SJCRH30 (cell line): ENCODE data around the gene KCNJ10. TPM values are rescaled to one million over a fixed set of nuclear protein-coding genes. Genes with fewer than 3 reads are reported as not detected.
A peak's percentile ranks its signal among the peaks of the same experiment; 100 is the strongest.

Experiments
- DNase-seq, 2 experiments: peaks; one replicate each; pipeline ENCODE4 v3.0.0-alpha.2; 2015 to 2020
- H3K27ac ChIP-seq: fragments of 250-450 bp; sonication (Bioruptor Pico); 2 replicates; pipeline ENCODE4 v1.5.1; 2020; ENCODE audit warnings: mild to moderate bottlenecking, moderate library complexity
- H3K27me3 ChIP-seq: fragments of 250-450 bp; sonication (Bioruptor Pico); 2 replicates; pipeline ENCODE4 v1.5.1; 2020; ENCODE audit warnings: mild to moderate bottlenecking, moderate library complexity
- H3K36me3 ChIP-seq: fragments of 250-450 bp; sonication (Bioruptor Pico); 2 replicates; pipeline ENCODE4 v1.5.1; 2020; ENCODE audit warnings: mild to moderate bottlenecking, moderate library complexity
- H3K4me1 ChIP-seq: fragments of 250-450 bp; sonication (Bioruptor Pico); 2 replicates; pipeline ENCODE4 v1.5.1; 2020; ENCODE audit warnings: mild to moderate bottlenecking, moderate library complexity
- H3K4me3 ChIP-seq: fragments of 250-450 bp; sonication (Bioruptor Pico); 2 replicates; pipeline ENCODE4 v1.5.1; 2020; ENCODE audit warnings: mild to moderate bottlenecking, moderate library complexity
- H3K9me3 ChIP-seq: fragments of 250-450 bp; sonication (Bioruptor Pico); replicated peaks from 2 replicates; pipeline ENCODE4 v1.5.1; 2020; ENCODE audit warnings: mild to moderate bottlenecking, moderate library complexity
- total RNA-seq: library from RNA; depleted of rRNA; stranded (reverse); fragments of >200 nt; shearing (Covaris generic); gene quantifications from 2 replicates; pipeline ENCODE4 v1.2.3, GENCODE V29; 2014

The KCNJ10 gene
- total RNA-seq, 1 experiment from 2014 or later: 0.14 TPM

GRCh38 chr1:159994896-159995295 lies 75.1 kb downstream of the KCNJ10 start:
- Histone ChIP-seq H3K4me1 (no peaks in the 10 kb centered on the region), H3K27me3 (peaks cover 2% of the 10 kb centered on the region; the same call in 1 of the 2 replicates), H3K9me3 (0 out of 2 replicates have a peak, but pooled peaks cover 2% of the 10 kb centered on the region), H3K36me3 (no peaks in the 10 kb centered on the region), H3K27ac (no peak overlapping the region), H3K4me3 (no peak overlapping the region)
- DNase-seq: no peak

GRCh38 chr1:159993911-159994310 lies 76.0 kb downstream of the KCNJ10 start:
- H3K4me3 ChIP-seq: no peak overlapping the region
- H3K27me3 ChIP-seq: no peaks in the 10 kb centered on the region; the same call in 1 of the 2 replicates
- 0 out of 2 replicates have a peak, but pooled peaks cover 2% of the 10 kb centered on the region for H3K9me3 ChIP-seq
- no peaks in the 10 kb centered on the region for H3K4me1 ChIP-seq
- H3K27ac ChIP-seq: no peak overlapping the region
- no peaks in the 10 kb centered on the region for H3K36me3 ChIP-seq
- DNase-seq: no peak

- Histone ChIP-seq H3K4me3 (no peak overlapping the region), H3K36me3 (no peaks in the 10 kb centered on the region), H3K4me1 (no peaks in the 10 kb centered on the region), H3K9me3 (0 out of 2 replicates have a peak, but pooled peaks cover 2% of the 10 kb centered on the region), H3K27ac (no peak overlapping the region), H3K27me3 (no peaks in the 10 kb centered on the region; the same call in 1 of the 2 replicates)
- DNase-seq: no peak
Measured at GRCh38 chr1:159992161-159992560, 77.8 kb downstream of the KCNJ10 start.

- no peaks in the 10 kb centered on the region for H3K4me1 ChIP-seq
- H3K27me3 ChIP-seq: no peaks in the 10 kb centered on the region; the same call in 1 of the 2 replicates
- 0 out of 2 replicates have a peak, but pooled peaks cover 2% of the 10 kb centered on the region for H3K9me3 ChIP-seq
- no peak overlapping the region for H3K27ac ChIP-seq
- H3K36me3 ChIP-seq: no peaks in the 10 kb centered on the region
- H3K4me3 ChIP-seq: no peak overlapping the region
- DNase-seq: peak in 1 of 2 experiments; percentile 5
Measured at GRCh38 chr1:159991513-159991912, 78.4 kb downstream of the KCNJ10 start.

GRCh38 chr1:159990005-159990404 lies 80.0 kb downstream of the KCNJ10 start:
- no peaks in the 10 kb centered on the region; the same call in none of the 2 replicates for H3K27me3 ChIP-seq
- no peak for DNase-seq
- no peak overlapping the region for H3K27ac ChIP-seq

GRCh38 chr1:159989581-159989980 lies 80.4 kb downstream of the KCNJ10 start:
- H3K27me3 ChIP-seq: no peaks in the 10 kb centered on the region; the same call in none of the 2 replicates
- no peak for DNase-seq

More at GRCh38 chr1:159990005-159990404, 80.0 kb downstream of the KCNJ10 start:
- Histone ChIP-seq H3K4me1 (no peaks in the 10 kb centered on the region), H3K4me3 (no peak overlapping the region), H3K9me3 (0 out of 2 replicates have a peak, but pooled peaks cover 2% of the 10 kb centered on the region), H3K36me3 (no peaks in the 10 kb centered on the region)

GRCh38 chr1:159988006-159988405 lies 82.0 kb downstream of the KCNJ10 start:
- Histone ChIP-seq H3K27ac (no peak overlapping the region), H3K4me3 (no peak overlapping the region), H3K27me3 (no peaks in the 10 kb centered on the region; the same call in none of the 2 replicates), H3K36me3 (no peaks in the 10 kb centered on the region), H3K4me1 (no peaks in the 10 kb centered on the region), H3K9me3 (0 out of 2 replicates have a peak, but pooled peaks cover 2% of the 10 kb centered on the region)
- no peak for DNase-seq

More at GRCh38 chr1:159989581-159989980, 80.4 kb downstream of the KCNJ10 start:
- H3K27ac ChIP-seq: no peak overlapping the region
- H3K36me3 ChIP-seq: no peaks in the 10 kb centered on the region
- H3K4me1 ChIP-seq: no peaks in the 10 kb centered on the region
- 0 out of 2 replicates have a peak, but pooled peaks cover 2% of the 10 kb centered on the region for H3K9me3 ChIP-seq
- H3K4me3 ChIP-seq: no peak overlapping the region

GRCh38 chr1:159987186-159987585 lies 82.8 kb downstream of the KCNJ10 start:
- H3K27ac ChIP-seq: no peak overlapping the region
- no peak for DNase-seq
- H3K36me3 ChIP-seq: no peaks in the 10 kb centered on the region
- H3K4me1 ChIP-seq: no peaks in the 10 kb centered on the region
- H3K4me3 ChIP-seq: no peak overlapping the region
- H3K9me3 ChIP-seq: 0 out of 2 replicates have a peak, but pooled peaks cover 2% of the 10 kb centered on the region
- peaks cover 4% of the 10 kb centered on the region for H3K27me3 ChIP-seq

GRCh38 chr1:159986531-159986930 lies 83.4 kb downstream of the KCNJ10 start:
- DNase-seq: no peak
- Histone ChIP-seq H3K36me3 (no peaks in the 10 kb centered on the region), H3K4me1 (no peaks in the 10 kb centered on the region), H3K27ac (no peak overlapping the region), H3K9me3 (0 out of 2 replicates have a peak, but pooled peaks cover under 1% of the 10 kb centered on the region), H3K27me3 (peaks cover 4% of the 10 kb centered on the region), H3K4me3 (no peak overlapping the region)

GRCh38 chr1:159986093-159986492 lies 83.9 kb downstream of the KCNJ10 start:
- no peak overlapping the region for H3K4me3 ChIP-seq
- no peaks in the 10 kb centered on the region for H3K4me1 ChIP-seq

GRCh38 chr1:159985473-159985872 lies 84.5 kb downstream of the KCNJ10 start:
- Histone ChIP-seq H3K9me3 (no peaks in the 10 kb centered on the region), H3K4me3 (no peak overlapping the region), H3K36me3 (no peaks in the 10 kb centered on the region), H3K4me1 (no peaks in the 10 kb centered on the region), H3K27me3 (peaks cover 4% of the 10 kb centered on the region), H3K27ac (no peak overlapping the region)
- DNase-seq: no peak

More at GRCh38 chr1:159986093-159986492, 83.9 kb downstream of the KCNJ10 start:
- peaks cover 4% of the 10 kb centered on the region for H3K27me3 ChIP-seq
- H3K36me3 ChIP-seq: no peaks in the 10 kb centered on the region
- no peak overlapping the region for H3K27ac ChIP-seq
- H3K9me3 ChIP-seq: no peaks in the 10 kb centered on the region
- no peak for DNase-seq

- Histone ChIP-seq H3K4me1 (no peaks in the 10 kb centered on the region), H3K4me3 (no peak overlapping the region), H3K27me3 (peaks cover 4% of the 10 kb centered on the region), H3K36me3 (no peaks in the 10 kb centered on the region), H3K9me3 (no peaks in the 10 kb centered on the region), H3K27ac (no peak overlapping the region)
- DNase-seq: no peak
Measured at GRCh38 chr1:159983681-159984080, 86.3 kb downstream of the KCNJ10 start.

- Histone ChIP-seq H3K27me3 (peaks cover 4% of the 10 kb centered on the region), H3K4me1 (no peaks in the 10 kb centered on the region), H3K27ac (no peak overlapping the region), H3K9me3 (no peaks in the 10 kb centered on the region), H3K4me3 (no peak overlapping the region), H3K36me3 (no peaks in the 10 kb centered on the region)
- no peak for DNase-seq
Measured at GRCh38 chr1:159982280-159982679, 87.7 kb downstream of the KCNJ10 start.

GRCh38 chr1:159981351-159982055 lies 88.5 kb downstream of the KCNJ10 start:
- Histone ChIP-seq H3K9me3 (no peaks in the 10 kb centered on the region), H3K27ac (no peak overlapping the region), H3K36me3 (no peaks in the 10 kb centered on the region), H3K4me1 (no peaks in the 10 kb centered on the region), H3K27me3 (peaks cover 4% of the 10 kb centered on the region), H3K4me3 (no peak overlapping the region)
- DNase-seq: no peak

- no peaks in the 10 kb centered on the region for H3K9me3 ChIP-seq
- no peak for DNase-seq
- no peaks in the 10 kb centered on the region for H3K4me1 ChIP-seq
- H3K27ac ChIP-seq: no peak overlapping the region
- H3K36me3 ChIP-seq: no peaks in the 10 kb centered on the region
- H3K27me3 ChIP-seq: peaks cover 4% of the 10 kb centered on the region
- H3K4me3 ChIP-seq: no peak overlapping the region
Measured at GRCh38 chr1:159980786-159981185, 89.2 kb downstream of the KCNJ10 start.
